ENCODE results near the gene DENND2A.

The DENND2A gene

GRCh38 chr7:140489026-140489359 lies 151.6 kb downstream of the DENND2A start:
- DNase-seq: no peak

- no peak for DNase-seq
These were observed 154.9 kb downstream of the DENND2A start for GRCh38 chr7:140485500-140486265.

GRCh38 chr7:140484951-140485499 lies 155.6 kb downstream of the DENND2A start:
- no peak for DNase-seq

- DNase-seq: no peak
These were observed 156.1 kb downstream of the DENND2A start for GRCh38 chr7:140484479-140484878.

GRCh38 chr7:140479739-140480084 lies 160.9 kb downstream of the DENND2A start:
- DNase-seq: no peak

GRCh38 chr7:140479062-140479738 lies 161.4 kb downstream of the DENND2A start, which contains the start of gene MKRN1:
Gene MKRN1 (minus strand): TSS chr7:140479505. CDS start chr7:140479344, 161 bp downstream.
- peak; percentile 76 for DNase-seq

GRCh38 chr7:140478246-140479061 lies 162.2 kb downstream of the DENND2A start:
- peak; percentile 29 for DNase-seq

GRCh38 chr7:140476698-140477261 lies 163.8 kb downstream of the DENND2A start:
- no peak for DNase-seq

GRCh38 chr7:140475747-140476333 lies 164.8 kb downstream of the DENND2A start:
- peak; percentile 4 for DNase-seq
